Measurements from ENCODE around the gene STAC3. TPM values are rescaled to one million over a fixed set of nuclear protein-coding genes. Genes with fewer than 3 reads are reported as not detected.
A peak's percentile ranks its signal among the peaks of the same experiment; 100 is the strongest.

STAC3 gene
- total RNA-seq, 1 donor from 2014 or later: 2.3 TPM

DNA sequence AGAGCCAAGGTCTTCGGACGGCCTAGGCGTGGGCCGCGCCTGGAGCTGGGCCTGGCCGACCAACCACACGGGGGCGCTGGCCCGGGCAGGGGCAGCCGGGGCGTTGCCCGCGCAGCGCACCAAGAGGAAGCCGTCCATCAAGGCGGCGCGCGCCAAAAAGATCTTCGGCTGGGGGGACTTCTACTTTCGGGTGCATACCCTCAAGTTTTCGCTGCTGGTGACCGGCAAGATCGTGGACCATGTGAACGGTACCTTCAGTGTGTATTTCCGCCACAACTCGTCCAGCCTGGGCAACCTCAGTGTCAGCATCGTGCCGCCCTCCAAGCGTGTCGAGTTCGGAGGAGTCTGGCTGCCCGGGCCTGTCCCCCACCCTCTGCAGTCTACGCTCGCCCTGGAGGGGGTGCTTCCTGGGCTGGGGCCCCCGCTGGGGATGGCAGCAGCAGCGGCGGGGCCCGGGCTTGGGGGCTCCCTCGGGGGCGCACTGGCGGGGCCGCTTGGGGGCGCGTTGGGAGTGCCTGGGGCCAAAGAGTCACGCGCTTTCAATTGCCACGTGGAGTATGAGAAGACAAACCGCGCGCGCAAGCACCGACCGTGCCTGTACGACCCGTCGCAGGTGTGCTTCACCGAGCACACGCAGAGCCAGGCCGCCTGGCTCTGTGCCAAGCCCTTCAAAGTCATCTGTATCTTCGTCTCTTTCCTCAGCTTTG, 25.9 kb downstream of the STAC3 start:
- peak; percentile 80 for ATAC-seq
- peak; percentile 78 for DNase-seq (ENCODE audit: low spot score)

DNA sequence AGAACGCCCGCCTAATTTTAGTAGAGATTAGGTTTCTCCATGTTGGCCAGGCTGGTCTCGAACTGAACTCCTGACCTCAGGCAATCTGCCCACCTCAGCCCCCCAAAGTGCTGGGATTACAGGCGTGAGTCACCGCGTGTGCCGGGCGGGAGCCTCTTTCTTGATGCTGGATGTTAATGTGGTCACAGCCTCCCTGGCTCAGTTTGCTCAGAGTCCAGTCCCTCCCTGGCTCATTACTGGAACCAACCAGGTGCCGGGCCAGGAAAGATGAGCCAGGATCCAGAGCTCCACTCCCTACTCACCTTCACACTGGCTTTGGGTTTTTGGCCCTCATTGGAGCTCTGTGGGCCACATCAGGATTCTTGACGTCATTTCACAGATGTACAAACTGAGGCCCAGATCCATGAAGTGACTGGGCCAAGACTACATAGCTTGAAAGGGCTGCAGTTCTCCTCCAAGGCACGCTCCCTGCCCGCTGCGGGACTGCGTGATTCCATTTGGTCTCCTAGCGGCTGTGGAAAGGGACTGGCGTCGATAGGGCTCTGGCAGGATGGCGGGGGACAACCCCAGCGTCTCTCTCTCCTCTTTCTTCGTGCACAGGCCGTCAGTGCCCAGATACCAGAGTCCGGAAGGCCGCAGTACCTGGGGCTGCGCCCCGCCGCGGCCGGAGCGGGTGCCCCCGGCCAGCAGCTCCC, 26.6 kb downstream of the STAC3 start:
- DNase-seq (ENCODE audit: low spot score): no peak
- no peak for ATAC-seq

DNA sequence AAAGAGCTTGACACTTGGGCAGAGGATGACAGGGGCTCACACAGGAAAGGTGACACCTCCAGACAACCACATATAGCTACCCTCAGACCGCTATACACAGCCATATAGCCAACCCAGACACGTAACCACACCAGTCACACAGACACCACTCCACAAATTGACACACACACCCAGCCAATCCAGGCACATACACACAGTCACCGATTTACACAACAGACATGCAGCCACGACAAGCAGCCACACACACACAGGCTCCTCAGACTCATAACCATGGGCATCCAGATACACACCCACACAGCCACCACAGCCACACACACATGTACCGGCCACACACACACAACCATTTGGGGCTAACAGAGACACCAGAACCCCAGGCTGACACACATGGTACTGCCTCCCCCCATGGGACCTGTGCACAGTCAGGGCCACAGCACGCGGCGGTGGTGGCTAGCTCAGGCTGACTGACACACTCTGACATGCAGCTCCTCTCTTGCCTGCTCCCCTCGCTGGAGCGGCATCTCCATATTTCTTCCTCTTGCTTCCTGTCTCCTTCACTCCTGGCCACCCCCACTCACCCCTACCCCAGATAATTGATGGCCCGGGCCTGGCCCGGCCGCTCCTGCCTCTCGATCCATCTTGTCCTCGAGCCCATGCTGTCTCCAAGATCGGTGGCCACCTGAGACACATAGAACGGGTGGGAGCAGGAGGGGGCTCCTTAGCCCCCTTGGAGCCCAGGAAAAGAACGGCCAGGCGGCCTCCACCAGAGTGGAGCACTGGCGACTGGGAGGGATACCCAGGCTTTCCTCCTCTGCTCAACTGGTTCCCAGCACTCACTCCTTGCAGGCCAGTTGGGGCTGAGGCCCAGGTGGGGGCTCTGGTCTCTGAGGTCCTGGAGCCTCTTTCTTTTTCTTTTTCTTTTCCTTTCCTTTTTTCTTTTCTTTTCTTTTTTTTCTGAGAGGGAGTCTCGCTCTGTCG, 27.5 kb downstream of the STAC3 start:
- DNase-seq (ENCODE audit: low spot score) (no peak), ATAC-seq (no peak)

DNA sequence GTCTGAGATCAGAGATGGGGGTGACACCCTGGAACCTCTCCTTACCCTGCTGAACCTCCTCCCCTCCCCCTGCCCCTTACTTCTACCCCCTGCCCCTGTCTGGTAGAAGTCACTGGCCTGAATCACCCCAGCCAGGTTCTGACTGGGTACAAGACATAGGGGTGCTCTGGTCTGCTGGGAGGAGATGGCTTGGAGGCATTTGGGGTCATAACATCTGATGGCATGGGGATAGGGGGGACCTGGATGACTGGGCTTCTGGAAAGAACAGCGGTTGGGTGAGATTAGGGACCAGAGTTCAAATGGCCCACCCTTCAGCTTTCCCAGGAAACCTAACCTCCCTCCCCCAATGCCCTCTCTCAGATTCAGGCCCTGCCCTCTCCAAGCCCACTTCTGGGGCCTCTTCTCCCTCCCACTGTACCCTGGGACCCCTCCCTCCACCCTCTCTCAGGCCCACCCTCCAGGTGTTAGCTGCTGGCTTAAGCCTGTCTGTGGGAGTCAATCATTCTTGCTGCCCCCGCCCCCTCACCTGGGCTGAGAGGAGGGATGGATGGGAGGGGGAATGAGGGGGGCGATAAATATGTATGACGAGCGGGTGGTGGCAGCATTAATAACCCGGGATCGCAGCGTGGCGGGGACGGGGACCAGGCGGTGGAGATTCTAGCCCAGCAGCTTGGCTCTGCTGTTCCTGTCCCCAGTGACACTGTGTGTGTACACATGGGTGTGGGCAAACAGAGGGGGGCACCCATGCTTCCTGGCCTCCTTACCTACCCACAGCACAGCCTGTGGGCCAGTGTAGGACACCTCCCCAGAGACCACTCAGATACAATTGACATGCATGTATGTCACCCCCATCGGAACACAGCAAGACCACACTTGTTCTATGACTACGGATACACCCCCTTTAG, 28.4 kb downstream of the STAC3 start:
- DNase-seq (ENCODE audit: low spot score) (no peak), ATAC-seq (no peak)

DNA sequence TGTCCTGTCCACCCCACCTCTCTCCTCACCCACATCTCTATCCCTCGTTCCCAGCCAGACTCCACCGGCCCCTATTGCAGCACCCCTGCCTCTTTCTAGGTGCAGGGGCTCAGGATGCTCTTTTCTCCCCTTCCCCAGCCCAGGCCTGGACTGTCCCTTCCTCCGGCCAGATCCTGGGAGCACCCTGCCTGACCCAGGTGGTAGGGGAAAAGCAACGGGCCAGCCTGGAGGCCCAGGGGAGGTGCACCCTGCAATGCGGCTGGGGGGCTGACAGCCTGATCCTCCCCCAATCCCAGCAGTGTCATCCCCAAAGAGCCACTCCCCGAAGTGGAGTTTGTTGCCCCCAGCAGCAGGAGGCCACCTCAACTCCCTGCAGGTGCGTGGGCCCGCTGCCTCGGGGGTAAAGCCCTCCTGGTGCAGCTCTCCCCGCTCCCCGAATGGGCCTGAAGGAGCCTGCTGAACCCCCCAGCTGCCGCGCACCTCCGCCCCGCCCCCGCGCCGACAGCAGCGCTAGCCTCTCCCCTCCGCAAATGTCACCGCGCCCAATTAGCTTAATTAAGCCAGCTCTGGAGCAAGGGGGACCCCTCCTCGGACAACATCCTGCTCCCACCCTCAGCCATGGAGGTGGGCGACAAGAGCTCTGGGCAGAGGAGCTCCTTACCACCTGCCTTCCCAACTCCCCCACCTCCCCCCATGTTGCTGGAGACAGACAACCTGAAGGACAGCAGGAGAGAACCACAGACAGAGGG, 29.6 kb downstream of the STAC3 start:
- ATAC-seq (no peak), DNase-seq (ENCODE audit: low spot score) (no peak)

DNA sequence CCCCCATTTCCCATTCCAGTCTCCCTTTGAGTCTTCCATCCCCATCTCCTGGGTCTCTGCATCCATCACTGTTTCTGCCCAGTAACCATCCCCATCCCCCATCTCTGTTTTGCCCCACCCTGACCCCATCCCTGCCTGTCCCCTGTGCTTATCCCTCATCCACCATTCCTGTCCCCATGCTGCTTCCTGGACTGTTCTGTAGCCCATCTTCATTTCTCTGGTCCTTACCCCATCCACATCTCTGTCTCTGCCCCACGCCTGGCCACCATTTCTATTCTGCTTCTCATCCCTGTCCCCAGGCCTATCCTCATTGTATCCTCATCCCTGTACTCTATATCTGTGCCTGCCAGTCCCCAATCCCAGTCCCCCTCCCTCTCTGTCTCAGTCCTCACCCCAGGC, 30.2 kb downstream of the STAC3 start:
- ATAC-seq (no peak), DNase-seq (ENCODE audit: low spot score) (no peak)

DNA sequence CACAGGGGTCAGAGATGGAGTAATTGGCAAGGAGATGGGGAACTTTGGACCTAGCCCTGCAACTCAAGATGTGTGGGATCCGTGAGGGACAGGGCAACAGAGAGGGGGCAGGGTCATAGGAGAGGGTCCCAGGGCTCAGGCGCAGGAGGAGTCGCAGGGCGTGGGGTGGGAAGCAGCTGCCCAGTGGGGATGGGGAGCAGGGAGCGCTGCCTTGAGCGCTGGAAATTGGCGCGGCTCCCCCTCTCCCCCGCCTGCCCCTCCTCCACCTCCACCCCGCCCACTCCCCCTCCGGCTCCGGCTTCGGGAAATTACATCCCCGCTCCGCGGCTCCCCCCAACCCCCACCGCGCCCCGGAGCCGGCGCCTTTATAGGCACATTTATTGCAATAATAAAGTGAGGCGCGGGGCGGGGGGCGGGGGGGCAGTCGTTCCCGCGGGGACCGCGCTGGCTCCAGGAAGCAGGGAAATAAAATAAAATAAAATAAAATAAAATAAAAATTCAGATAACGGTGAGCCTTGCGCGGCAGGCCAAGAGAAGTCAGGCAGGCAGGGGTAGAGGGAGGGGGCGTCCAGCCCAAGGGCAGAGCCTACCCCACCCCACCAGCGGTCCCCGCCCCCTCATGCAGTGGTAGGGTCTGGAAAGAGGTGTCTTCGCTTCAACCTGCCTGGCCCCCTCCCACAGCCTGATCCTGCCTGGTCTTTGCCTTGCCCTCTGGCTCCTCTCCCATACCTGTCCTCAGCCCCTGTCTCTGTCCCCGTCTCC, 30.8 kb downstream of the STAC3 start:
- DNase-seq (ENCODE audit: low spot score) (no peak), ATAC-seq (no peak)

DNA sequence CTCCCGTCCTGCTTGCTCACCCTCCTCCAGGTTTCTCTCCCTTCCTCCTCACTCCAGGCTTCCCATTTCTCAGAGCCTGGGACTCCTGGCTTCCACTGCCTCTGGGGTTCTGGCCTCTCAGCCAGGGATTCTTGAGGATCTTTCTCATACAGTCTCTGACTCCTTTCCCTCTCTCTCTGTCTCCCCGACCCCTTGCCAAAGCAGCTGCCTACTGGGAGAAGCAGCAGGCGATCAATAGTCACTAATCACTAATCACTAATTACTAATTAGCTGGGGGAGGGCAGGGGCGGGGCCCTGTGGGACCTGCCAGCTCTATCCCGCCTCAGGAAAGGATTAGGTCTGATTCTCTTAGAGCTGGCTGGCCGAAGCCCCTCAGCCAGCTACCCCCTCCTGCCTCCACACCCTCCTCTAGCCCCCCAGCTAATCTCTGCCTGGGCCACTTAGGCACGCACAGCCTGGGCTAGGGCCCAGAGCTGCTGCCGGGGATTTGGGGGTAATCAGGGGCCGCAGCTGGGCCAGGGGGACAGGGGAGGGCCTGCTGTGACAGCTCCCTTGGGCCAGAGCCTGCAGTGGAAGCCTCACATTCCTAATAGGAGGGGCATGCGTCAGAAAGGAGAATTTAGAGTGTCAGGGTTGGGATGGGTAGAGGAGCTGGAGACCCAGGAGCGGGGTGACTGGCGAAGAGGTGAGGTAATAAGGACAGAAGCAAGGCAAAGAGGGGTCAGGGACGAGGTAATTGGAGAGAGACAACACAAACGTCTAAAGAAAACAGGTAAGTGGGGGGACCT, 31.6 kb downstream of the STAC3 start:
- DNase-seq (ENCODE audit: low spot score) (no peak), ATAC-seq (no peak)

DNA sequence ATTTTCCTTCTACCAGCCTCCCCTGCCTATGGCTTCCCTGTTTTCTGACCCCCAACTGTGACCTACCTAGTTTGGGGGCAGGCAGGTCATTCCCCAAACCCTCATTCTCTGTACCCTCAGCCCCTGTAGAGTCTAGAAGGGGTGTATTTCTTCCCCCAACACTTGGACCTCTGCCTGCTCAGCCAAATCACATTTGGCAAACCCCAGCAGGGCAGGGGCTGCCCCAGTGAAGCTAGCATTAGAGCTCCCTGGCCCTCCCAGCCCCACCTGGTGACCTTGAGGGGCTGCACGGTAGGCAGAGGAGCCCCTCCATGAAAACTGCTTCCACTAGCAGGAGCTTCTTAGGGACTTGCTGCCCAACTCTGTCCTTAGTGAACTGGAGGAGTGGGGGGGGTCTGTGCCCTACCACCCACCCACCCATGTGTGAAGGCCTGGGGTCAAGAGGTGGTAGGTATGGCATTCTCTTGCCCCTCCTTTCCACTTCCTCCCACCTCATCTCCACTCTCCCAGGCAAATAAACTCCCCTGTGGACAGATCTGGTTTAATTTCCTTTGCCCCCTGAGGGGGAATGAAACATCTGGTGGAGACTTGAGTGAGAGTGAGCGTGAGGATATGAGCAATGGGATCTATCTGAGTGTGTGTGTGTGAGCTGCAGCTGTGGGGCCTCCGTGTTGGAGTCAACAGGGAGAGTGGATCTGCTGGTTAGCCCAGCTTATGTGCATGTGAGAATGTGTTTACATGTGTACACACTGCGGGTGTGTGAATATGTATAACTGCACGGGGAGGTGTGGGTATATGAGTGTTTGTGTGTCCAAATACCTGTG, 32.7 kb downstream of the STAC3 start:
- DNase-seq (ENCODE audit: low spot score): no peak

DNA sequence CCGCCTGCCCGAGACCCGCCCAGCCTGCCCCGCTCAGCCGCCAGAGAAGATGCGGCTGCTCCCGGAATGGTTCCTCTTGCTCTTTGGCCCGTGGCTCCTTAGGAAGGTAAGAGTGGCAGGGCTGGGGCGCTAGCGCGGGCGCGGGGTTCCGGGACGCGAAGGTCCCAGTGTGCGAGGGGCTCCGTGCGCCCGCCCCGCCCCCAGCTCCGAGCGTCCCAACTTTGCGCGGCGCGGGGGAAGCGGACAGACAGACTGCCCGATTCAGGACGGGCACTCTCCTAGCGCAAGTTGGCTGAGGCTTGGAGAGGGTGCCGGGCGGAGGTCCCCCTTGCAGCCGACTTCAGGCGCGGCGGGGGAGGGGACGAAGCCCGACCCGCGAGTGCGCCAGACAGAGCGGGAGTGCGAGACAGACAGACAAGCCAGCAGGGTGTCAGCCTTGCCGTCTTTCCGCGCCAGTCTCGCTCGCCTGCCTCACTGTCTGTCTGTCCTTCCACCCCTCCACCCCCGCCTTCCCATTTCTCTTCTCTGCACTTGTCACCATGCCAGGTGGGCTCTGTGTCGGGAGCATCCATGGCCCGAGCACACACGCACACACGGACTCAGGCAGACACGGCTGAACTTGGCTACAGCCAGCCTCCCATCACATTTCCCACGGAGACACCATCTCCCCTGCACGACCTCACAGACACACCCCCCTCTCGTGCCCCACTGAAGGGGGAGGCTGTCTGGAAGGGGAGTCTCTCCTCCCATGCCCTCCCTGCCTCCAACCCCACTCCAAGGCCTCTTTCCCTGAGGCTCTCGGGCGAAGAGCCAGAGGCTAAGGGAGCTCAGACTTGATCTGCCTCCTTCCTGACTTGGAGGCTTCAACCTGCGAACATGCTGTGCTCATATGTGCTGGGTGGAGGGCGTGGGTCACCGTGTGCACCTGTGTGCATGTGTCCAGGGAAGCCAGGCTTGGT, 33.8 kb downstream of the STAC3 start:
- no peak for DNase-seq (ENCODE audit: low spot score)
- no peak for ATAC-seq

More for the DNA sequence above, 32.7 kb downstream of the STAC3 start:
- ATAC-seq: no peak

DNA sequence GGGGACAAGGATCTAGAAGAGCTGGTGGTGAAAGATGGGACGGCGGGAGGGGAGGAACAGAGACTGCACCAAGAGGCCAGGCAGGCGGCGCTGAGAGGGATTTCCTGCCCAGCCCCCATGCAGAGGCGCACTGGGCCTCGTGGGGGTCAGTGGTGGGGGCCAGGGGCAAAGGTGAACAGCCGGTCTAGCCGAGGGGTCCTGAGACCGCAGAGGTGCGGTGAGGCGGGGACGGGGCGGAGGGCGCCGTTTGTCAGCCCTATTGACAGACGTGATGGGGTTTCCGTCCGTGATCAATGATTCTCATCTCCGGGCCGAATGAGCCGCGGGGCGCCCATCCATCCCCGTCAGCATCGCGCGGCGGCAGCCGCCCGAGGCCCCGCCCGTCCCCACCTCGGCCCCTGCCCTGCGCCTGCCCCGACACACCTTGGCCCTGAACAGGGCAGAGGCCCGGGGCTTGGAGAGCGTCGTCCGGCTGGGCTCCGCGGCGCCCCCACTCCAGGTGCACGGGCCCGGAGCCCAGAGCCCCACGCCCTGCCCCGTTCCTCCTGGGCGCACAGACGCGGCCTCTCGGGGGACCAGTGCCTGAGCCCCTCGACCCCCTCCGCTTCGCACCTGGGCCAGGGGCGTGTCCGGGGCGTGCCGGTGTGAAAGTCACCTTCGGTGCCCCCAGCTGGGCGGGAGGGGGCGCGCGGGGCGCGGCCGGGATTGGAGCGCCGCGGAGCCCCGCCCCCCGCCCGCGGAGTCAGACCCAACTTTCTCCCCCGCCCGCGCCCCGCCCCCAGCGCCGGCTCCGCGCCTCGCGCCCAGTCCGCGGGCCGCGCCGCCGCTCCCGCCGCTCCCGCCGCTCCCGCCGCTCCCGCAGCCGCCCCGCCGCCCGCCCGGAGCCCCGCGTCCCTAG, 34.7 kb downstream of the STAC3 start, which contains the start of gene NXPH4:
TSS of gene NXPH4 (plus strand) at position 781 of the 898 bp plus-strand sequence. CDS start 176 bp downstream, outside the sequence.
- ATAC-seq (peak; percentile 23), DNase-seq (ENCODE audit: low spot score) (no peak)

DNA sequence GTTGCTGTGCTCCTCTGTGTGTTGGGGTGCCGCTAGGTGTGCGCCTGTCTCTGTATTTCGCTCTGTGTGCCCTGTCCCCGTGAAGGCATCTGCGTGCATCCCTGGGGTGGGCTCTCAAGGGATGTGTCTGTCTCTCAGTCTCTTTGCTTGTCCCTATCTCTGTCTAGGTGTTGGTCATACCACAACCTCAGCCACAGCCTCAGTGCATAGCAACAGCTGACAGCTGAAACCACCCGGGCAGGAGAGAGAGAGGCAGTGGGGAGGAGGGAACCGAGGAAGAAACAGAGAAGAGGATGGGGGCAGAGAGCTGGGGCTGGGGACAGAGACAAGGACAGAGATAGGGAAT, 35.3 kb downstream of the STAC3 start:
- no peak for DNase-seq (ENCODE audit: low spot score)
- ATAC-seq: peak; percentile 5

DNA sequence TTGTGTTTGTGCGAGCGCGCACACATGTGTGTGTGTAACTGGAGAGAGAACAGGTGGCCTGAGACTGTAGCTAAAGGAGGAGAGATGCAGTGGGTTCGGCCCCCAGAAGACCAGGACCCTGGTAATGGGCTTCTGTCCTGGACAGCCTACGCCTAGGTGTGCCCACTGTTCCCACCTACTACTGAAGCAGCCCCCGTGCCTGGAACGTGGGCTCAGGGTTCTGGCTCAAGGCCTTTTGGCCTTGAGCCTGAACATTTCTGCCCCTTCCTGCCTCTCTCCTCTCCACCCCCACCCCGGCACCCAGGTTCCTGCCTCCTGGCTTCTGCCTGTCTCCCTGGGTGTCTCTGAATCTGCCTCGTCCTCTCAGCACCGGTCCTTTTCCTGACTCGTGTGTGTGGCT, 35.9 kb downstream of the STAC3 start:
- DNase-seq (ENCODE audit: low spot score) (no peak), ATAC-seq (no peak)

DNA sequence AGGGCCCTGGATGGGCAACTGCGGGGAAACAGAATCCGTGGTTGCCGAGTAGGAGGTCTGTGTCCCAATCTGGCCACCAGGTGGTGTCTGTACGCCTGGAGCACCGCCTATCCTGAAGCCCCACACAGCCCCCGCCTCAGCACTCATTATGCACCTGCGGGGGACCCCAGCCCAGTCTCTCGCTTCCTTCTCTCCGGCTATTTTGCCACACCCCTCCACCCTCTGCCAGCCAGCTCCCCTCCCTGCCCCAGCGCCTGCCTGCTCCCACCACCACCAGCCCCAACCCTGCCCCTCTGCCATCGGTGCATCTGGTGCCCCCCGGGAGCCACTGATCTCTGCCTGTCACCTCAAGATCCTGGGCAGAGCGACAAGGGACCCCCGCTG, 36.6 kb downstream of the STAC3 start:
- ATAC-seq: peak; percentile 55
- DNase-seq (ENCODE audit: low spot score): no peak

DNA sequence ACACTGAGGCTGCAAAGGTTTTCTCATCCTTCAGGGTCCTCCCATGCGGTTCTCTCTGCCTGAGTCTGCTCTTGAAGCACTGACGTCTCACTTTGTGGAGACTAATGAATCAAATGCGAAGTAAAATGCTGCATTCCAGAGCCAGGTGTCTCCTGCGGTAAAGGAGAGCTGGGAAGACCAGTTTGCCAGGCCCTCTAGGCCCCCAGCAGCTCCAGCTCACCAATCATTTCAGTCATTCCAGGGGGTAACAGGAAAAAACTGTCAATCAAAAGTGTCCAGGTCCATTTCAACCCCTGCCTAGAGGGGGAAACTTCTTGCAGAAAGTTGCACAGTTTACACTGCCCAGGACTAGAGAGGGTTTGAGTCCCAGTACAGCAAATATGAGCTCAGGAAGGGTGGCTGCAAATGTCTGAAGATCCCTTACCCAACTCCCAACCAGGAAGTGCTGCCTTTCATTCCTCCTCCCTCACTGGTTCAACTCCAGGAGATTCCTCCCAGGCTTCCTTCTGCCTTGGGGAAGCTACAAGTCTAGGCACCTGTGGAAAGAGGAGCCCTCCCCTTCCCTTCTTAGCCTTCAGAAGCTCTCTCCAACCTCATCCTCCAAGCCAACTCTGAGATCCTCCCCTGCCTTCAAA, 37.1 kb downstream of the STAC3 start:
- DNase-seq (ENCODE audit: low spot score): no peak
- ATAC-seq: no peak
